ENCODE results near the gene GGACT.

Gene GGACT

DNA sequence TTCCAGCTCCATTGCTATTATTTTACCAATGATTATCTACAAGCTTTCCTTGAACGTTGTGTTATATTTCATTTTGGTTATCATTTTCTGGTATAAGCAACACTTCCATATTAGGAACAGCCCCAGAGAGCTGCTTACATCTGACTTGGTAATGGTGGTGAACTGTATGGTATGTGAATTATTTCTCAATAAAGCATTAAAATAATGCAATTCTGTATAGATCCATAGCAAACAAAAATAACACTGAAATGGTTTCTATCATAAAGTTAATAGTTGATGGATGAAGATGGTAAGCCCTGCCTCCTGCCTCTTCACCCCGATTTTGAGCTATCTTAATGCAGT, 27.5 kb downstream of the GGACT start (continued):
- no peak for TF ChIP-seq SP3 (tag by site-specific recombination; IDR thresholded peaks at IDR 0.05)

DNA sequence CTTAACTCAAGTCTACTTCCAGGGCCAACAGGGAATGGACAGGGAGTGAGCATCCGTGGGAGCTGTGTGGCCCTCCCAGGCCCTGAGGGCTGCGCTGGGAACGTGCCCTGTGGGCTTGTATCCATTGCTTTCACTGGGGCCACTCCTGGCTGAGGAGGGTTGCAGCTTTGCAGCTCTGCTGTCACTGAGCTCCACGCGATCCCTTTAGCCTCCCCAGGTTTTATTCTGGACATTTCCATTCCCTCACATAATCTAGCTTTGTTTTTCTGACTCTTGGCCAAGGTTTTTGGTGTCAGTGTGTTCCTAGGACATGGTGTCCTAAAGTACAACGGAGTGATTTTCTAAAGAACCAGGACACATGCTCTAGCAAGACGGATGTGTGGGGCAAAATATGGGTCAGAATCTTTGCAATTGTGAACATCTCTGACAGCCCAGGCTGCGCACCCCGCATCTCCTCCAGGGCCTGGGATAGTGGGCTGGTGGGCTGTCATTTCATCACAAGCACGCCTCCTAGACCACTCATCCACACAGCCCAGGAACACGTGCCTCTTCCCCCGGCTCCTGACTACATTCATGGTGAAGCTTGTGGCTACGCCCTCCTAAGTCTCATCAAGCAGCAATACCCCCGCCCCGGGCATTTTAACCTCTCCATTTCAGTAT, 28.0 kb downstream of the GGACT start:
- Histone ChIP-seq H3K4me1 (ENCODE audit: control insufficient read depth, insufficient read depth, low read length) (no peaks in the 10 kb centered on the region), H3K27ac (ENCODE audit: extremely low read depth, low read depth, low read length) (no peak overlapping the region), H3K4me3 (ENCODE audit: low read depth, low read length) (no peak overlapping the region), H3K36me3 (ENCODE audit: control insufficient read depth in 2 of 2, insufficient read depth in 1 of 2, low read length in 2 of 2) (no peaks in the 10 kb centered on the region), H3K9me3 (ENCODE audit: control insufficient read depth, insufficient read depth, low read depth, low read length) (no peaks in the 10 kb centered on the region)
- TF ChIP-seq ZNF623 (tag by site-specific recombination; IDR thresholded peaks at IDR 0.05) (no peak), TRIM28 (IDR thresholded peaks at IDR 0.05; ENCODE audit: borderline replicate concordance, low read length) (no peak), ZXDB (tag by site-specific recombination; IDR thresholded peaks at IDR 0.05) (no peak), ZBTB1 (tag by site-specific recombination; IDR thresholded peaks at IDR 0.05) (no peak), ZNF664 (tag by site-specific recombination; IDR thresholded peaks at IDR 0.05) (no peak), ZNF239 (tag by site-specific recombination; IDR thresholded peaks at IDR 0.05) (no peak), ZNF362 (tag by site-specific recombination; IDR thresholded peaks at IDR 0.05) (no peak), ZSCAN4 (tag by site-specific recombination; IDR thresholded peaks at IDR 0.05) (no peak), FEZF1 (tag by site-specific recombination; IDR thresholded peaks at IDR 0.05) (no peak), ZNF600 (tag by site-specific recombination; IDR thresholded peaks at IDR 0.05) (no peak), ZNF274 (IDR thresholded peaks at IDR 0.05; ENCODE audit: low read length) (no peak), ZNF274 (tag by site-specific recombination; IDR thresholded peaks at IDR 0.05; ENCODE audit: borderline replicate concordance) (no peak), ZSCAN23 (tag by site-specific recombination; IDR thresholded peaks at IDR 0.05) (no peak), ZNF555 (tag by site-specific recombination; conservative IDR thresholded peaks at IDR 0.05) (no peak), ZNF521 (tag by site-specific recombination; IDR thresholded peaks at IDR 0.05) (no peak), YY1 (tag by site-specific recombination; IDR thresholded peaks at IDR 0.05) (no peak), ZNF561 (tag by site-specific recombination; IDR thresholded peaks at IDR 0.05; ENCODE audit: borderline replicate concordance) (no peak), ZFP41 (tag by site-specific recombination; IDR thresholded peaks at IDR 0.05; ENCODE audit: borderline replicate concordance) (no peak)
- TF ChIP-seq, protein P1, sequence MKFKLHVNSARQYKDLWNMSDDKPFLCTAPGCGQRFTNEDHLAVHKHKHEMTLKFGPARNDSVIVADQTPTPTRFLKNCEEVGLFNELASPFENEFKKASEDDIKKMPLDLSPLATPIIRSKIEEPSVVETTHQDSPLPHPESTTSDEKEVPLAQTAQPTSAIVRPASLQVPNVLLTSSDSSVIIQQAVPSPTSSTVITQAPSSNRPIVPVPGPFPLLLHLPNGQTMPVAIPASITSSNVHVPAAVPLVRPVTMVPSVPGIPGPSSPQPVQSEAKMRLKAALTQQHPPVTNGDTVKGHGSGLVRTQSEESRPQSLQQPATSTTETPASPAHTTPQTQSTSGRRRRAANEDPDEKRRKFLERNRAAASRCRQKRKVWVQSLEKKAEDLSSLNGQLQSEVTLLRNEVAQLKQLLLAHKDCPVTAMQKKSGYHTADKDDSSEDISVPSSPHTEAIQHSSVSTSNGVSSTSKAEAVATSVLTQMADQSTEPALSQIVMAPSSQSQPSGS (tag by site-specific recombination; IDR thresholded peaks at IDR 0.05; ENCODE audit: low read depth): no peak
- ChIA-PET CTCF (interaction anchor here (1.1 to 3.1 kb wide), 2 partner anchors 13 to 660 kb away, joined by 3 to 13 read pairs; no protein-coding TSS in a partner anchor), POLR2A (no interaction called here)

DNA sequence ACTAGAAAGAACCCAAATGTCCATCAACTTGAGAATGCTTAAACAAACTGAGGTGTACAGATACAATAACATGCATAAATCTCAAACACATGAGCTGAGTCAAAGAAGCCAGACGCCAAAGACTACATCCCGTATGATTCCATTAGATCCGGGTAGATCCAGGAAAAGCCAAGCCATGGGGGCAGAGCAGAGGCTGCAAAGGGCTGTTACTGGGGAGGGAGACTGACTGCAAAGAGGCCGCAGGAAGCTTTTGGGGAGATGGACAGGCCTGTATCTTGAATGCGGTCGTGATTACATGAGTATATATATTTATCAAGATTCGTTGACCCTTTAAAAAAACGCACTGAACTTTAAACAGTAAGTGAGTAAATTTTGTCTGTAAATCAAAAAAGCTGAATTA, 28.7 kb downstream of the GGACT start:
- ChIA-PET CTCF (interaction anchor here (1.1 to 3.1 kb wide), 2 partner anchors 14 to 660 kb away, joined by 3 to 13 read pairs; no protein-coding TSS in a partner anchor), POLR2A (no interaction called here)
- Histone ChIP-seq H3K27ac (ENCODE audit: extremely low read depth, low read depth, low read length) (no peak overlapping the region), H3K9me3 (ENCODE audit: control insufficient read depth, insufficient read depth, low read depth, low read length) (no peaks in the 10 kb centered on the region), H3K36me3 (ENCODE audit: control insufficient read depth in 2 of 2, insufficient read depth in 1 of 2, low read length in 2 of 2) (no peaks in the 10 kb centered on the region), H3K4me3 (ENCODE audit: low read depth, low read length) (no peak overlapping the region), H3K4me1 (ENCODE audit: control insufficient read depth, insufficient read depth, low read length) (no peaks in the 10 kb centered on the region)
- TF ChIP-seq ZNF449 (tag by site-specific recombination; IDR thresholded peaks at IDR 0.05) (no peak), ZNF76 (tag by site-specific recombination; IDR thresholded peaks at IDR 0.05; ENCODE audit: borderline replicate concordance, low read depth) (no peak), ZNF785 (tag by site-specific recombination; IDR thresholded peaks at IDR 0.05) (no peak), ZNF701 (tag by site-specific recombination; IDR thresholded peaks at IDR 0.05) (no peak)
